Loucy (cell line): Measurements from ENCODE around the gene EFHD1.

ENCODE experiments used
- EZH2phosphoT487 ChIP-seq: fragments of 200-600 bp; IDR thresholded peaks from 2 replicates; pipeline ENCODE4 v1.6.1; 2018; ENCODE audit warnings: antibody characterized with exemption, mild to moderate bottlenecking, moderate library complexity, borderline replicate concordance
- TF ChIP-seq, protein P1 (sequence below): fragments of 200-600 bp; sonication (generic); conservative IDR thresholded peaks from 2 replicates; pipeline ENCODE4 v1.5.1; 2014; ENCODE audit warnings: mild to moderate bottlenecking, antibody characterized with exemption, low read length

DNA sequence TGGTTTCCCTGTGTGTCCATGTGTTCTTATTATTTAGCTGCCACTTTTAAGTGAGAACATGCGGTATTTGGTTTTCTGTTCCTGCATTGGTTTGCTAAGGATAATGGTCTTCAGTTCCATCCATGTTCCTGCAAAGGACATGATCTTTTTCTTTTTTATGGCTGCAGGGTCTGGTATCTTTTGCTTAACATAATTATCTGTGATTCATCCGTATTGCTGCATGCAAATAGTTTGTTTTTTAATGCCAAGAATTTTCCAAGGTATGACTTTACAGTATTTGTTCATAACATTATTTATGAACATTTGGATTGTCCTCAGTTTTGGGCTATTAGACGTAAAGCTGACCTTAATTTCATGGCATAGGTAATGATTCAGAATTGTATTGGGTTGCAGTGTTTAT is 81.6 kb downstream of the EFHD1 start:
- TF ChIP-seq, protein P1, sequence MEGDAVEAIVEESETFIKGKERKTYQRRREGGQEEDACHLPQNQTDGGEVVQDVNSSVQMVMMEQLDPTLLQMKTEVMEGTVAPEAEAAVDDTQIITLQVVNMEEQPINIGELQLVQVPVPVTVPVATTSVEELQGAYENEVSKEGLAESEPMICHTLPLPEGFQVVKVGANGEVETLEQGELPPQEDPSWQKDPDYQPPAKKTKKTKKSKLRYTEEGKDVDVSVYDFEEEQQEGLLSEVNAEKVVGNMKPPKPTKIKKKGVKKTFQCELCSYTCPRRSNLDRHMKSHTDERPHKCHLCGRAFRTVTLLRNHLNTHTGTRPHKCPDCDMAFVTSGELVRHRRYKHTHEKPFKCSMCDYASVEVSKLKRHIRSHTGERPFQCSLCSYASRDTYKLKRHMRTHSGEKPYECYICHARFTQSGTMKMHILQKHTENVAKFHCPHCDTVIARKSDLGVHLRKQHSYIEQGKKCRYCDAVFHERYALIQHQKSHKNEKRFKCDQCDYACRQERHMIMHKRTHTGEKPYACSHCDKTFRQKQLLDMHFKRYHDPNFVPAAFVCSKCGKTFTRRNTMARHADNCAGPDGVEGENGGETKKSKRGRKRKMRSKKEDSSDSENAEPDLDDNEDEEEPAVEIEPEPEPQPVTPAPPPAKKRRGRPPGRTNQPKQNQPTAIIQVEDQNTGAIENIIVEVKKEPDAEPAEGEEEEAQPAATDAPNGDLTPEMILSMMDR = no peak
- no peak for TF ChIP-seq EZH2phosphoT487
